HepG2 (cell line): ENCODE results near the gene KRTCAP2. TPM values are rescaled to one million over a fixed set of nuclear protein-coding genes. Genes with fewer than 3 reads are reported as not detected.
A peak's percentile ranks its signal among the peaks of the same experiment; 100 is the strongest.

ENCODE experiments used
- ARID4A ChIP-seq: sonication (generic); formaldehyde crosslinking; IDR thresholded peaks from 2 replicates; pipeline ENCODE4 v1.5.0; 2020; ENCODE audit warnings: mild to moderate bottlenecking, missing genetic modification reagents, borderline replicate concordance
- DR1 ChIP-seq: sonication (generic); formaldehyde crosslinking; IDR thresholded peaks from 2 replicates; pipeline ENCODE4 v1.8.0; 2021; ENCODE audit warnings: mild to moderate bottlenecking, missing genetic modification reagents, inconsistent platforms
- DRAP1 ChIP-seq: IDR thresholded peaks from 2 replicates; pipeline ENCODE4 v1.6.1; 2016; ENCODE audit warnings: missing genetic modification reagents, missing compliant biosample characterization
- ELF3 ChIP-seq: IDR thresholded peaks from 2 replicates; pipeline ENCODE4 v1.6.1; 2016; ENCODE audit warnings: missing genetic modification reagents, missing compliant biosample characterization
- HIVEP1 ChIP-seq: sonication (generic); formaldehyde crosslinking; IDR thresholded peaks from 2 replicates; pipeline ENCODE4 v1.4.0; 2020; ENCODE audit warnings: mild to moderate bottlenecking, missing genetic modification reagents
- HNRNPK ChIP-seq: fragments of 200-400 bp; formaldehyde crosslinking; IDR thresholded peaks from 2 replicates; pipeline ENCODE4 v1.6.1; 2018; ENCODE audit warnings: low read length, low read depth, moderate library complexity, mild to moderate bottlenecking; ENCODE audit not compliant: poor library complexity, severe bottlenecking
- KAT7 ChIP-seq: IDR thresholded peaks from 2 replicates; pipeline ENCODE4 v1.6.1; 2018; ENCODE audit warnings: borderline replicate concordance, missing compliant biosample characterization
- MAFK ChIP-seq, 2 experiments: IDR thresholded peaks in 1 of 2; conservative IDR thresholded peaks in 1 of 2; 2 replicates each; pipeline ENCODE4 v1.6.1; 2011; ENCODE audit warnings: improper control_type of control experiment in 2 of 2, low read length in 2 of 2
- MTA1 ChIP-seq: sonication (generic); formaldehyde crosslinking; IDR thresholded peaks from 2 replicates; pipeline ENCODE4 v1.4.0; 2020; ENCODE audit warnings: missing genetic modification reagents, mild to moderate bottlenecking, borderline replicate concordance
- PHF8 ChIP-seq: sonication (generic); formaldehyde crosslinking; IDR thresholded peaks from 2 replicates; pipeline ENCODE4 v1.5.0; 2020; ENCODE audit warnings: missing genetic modification reagents
- WIZ ChIP-seq: sonication (generic); formaldehyde crosslinking; IDR thresholded peaks from 2 replicates; pipeline ENCODE4 v1.5.1; 2020; ENCODE audit warnings: mild to moderate bottlenecking, missing genetic modification reagents
- ZNF564 ChIP-seq: sonication (generic); formaldehyde crosslinking; IDR thresholded peaks from 2 replicates; pipeline ENCODE4 v1.8.1; 2023; ENCODE audit warnings: mild to moderate bottlenecking, missing genetic modification reagents
- ZSCAN25 ChIP-seq: sonication (generic); formaldehyde crosslinking; IDR thresholded peaks from 2 replicates; pipeline ENCODE4 v1.8.0; 2022; ENCODE audit warnings: mild to moderate bottlenecking, missing genetic modification reagents
- polyA plus RNA-seq, 8 experiments: library from polyadenylated mRNA; depleted of rRNA in 3 of 8; stranded (reverse) in 7 of 8; unstranded in 1 of 8; fragments of >200 nt; fragmentation: Illumina TruSeq in 4 of 8; extraction: Trizol in 4 of 8; gene quantifications; 2 replicates each; pipeline versions ENCODE4 v1.2.1 to v1.2.3, GENCODE V29; 2011 to 2016; ENCODE audit warnings: low read depth in 4 of 8, missing spikeins in 1 of 8, mixed read lengths in 1 of 8; ENCODE audit not compliant: insufficient read depth in 1 of 8
- total RNA-seq, 5 experiments: library from RNA; depleted of rRNA; stranded (reverse); fragments of >200 nt; fragmentation: Illumina TruSeq; extraction: Trizol; gene quantifications; 2 replicates each; pipeline ENCODE4 v1.2.3, GENCODE V29; 2016; ENCODE audit warnings: low read depth in 1 of 5
- TF ChIP-seq, protein P1 (sequence below): sonication (generic); formaldehyde crosslinking; IDR thresholded peaks from 2 replicates; pipeline ENCODE4 v1.9.0; 2021; ENCODE audit warnings: missing genetic modification reagents, borderline replicate concordance
- TF ChIP-seq, protein P2 (sequence below): fragments of 450-650 bp; IDR thresholded peaks from 2 replicates; pipeline ENCODE4 v1.6.1; 2017; ENCODE audit warnings: mild to moderate bottlenecking
- TF ChIP-seq, protein P3 (sequence below): sonication (generic); formaldehyde crosslinking; IDR thresholded peaks from 2 replicates; pipeline ENCODE4 v1.5.1; 2020; ENCODE audit warnings: missing genetic modification reagents, mild to moderate bottlenecking, borderline replicate concordance

KRTCAP2 gene
- total and polyA plus RNA-seq, 2 of the 13 experiments (the other 11 are each of a cell fraction or from before 2014, with no cell fraction given), result 77.3 to 79.4 TPM

GRCh38 chr1:155139895-155140629 lies 33.0 kb downstream of the KRTCAP2 start, which contains the start of gene DPM3 (continued):
- TF ChIP-seq, protein P1, sequence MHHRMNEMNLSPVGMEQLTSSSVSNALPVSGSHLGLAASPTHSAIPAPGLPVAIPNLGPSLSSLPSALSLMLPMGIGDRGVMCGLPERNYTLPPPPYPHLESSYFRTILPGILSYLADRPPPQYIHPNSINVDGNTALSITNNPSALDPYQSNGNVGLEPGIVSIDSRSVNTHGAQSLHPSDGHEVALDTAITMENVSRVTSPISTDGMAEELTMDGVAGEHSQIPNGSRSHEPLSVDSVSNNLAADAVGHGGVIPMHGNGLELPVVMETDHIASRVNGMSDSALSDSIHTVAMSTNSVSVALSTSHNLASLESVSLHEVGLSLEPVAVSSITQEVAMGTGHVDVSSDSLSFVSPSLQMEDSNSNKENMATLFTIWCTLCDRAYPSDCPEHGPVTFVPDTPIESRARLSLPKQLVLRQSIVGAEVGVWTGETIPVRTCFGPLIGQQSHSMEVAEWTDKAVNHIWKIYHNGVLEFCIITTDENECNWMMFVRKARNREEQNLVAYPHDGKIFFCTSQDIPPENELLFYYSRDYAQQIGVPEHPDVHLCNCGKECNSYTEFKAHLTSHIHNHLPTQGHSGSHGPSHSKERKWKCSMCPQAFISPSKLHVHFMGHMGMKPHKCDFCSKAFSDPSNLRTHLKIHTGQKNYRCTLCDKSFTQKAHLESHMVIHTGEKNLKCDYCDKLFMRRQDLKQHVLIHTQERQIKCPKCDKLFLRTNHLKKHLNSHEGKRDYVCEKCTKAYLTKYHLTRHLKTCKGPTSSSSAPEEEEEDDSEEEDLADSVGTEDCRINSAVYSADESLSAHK (CRISPR knock-in tag), result 0 out of 2 replicates have a peak, but pooled peaks have one; percentile 42
- TF ChIP-seq HIVEP1, result peak; percentile 52; the same call in 1 of the 2 replicates
- peak; percentile 69; the same call in 1 of the 2 replicates for TF ChIP-seq ARID4A (CRISPR knock-in tag)
- TF ChIP-seq, protein P2, sequence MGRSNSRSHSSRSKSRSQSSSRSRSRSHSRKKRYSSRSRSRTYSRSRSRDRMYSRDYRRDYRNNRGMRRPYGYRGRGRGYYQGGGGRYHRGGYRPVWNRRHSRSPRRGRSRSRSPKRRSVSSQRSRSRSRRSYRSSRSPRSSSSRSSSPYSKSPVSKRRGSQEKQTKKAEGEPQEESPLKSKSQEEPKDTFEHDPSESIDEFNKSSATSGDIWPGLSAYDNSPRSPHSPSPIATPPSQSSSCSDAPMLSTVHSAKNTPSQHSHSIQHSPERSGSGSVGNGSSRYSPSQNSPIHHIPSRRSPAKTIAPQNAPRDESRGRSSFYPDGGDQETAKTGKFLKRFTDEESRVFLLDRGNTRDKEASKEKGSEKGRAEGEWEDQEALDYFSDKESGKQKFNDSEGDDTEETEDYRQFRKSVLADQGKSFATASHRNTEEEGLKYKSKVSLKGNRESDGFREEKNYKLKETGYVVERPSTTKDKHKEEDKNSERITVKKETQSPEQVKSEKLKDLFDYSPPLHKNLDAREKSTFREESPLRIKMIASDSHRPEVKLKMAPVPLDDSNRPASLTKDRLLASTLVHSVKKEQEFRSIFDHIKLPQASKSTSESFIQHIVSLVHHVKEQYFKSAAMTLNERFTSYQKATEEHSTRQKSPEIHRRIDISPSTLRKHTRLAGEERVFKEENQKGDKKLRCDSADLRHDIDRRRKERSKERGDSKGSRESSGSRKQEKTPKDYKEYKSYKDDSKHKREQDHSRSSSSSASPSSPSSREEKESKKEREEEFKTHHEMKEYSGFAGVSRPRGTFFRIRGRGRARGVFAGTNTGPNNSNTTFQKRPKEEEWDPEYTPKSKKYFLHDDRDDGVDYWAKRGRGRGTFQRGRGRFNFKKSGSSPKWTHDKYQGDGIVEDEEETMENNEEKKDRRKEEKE, result no peak
- 0 out of 2 replicates have a peak, but pooled peaks have one; percentile 15 for TF ChIP-seq DR1
- peak; percentile 95 for TF ChIP-seq HNRNPK
- peak; percentile 50; the same call in 1 of the 2 replicates for TF ChIP-seq MTA1 (CRISPR knock-in tag)
- no peak for TF ChIP-seq ZNF564 (CRISPR knock-in tag)
- peak; percentile 69; the same call in 1 of the 2 replicates for TF ChIP-seq DRAP1 (CRISPR knock-in tag)
- peak; percentile 78; the same call in 1 of the 2 replicates for TF ChIP-seq WIZ (CRISPR knock-in tag)
- 0 out of 2 replicates have a peak, but pooled peaks have one; percentile 28 for TF ChIP-seq ZSCAN25 (CRISPR knock-in tag)
- TF ChIP-seq KAT7, result 0 out of 2 replicates have a peak, but pooled peaks have one; percentile 40
- TF ChIP-seq MAFK (conservative IDR thresholded peaks at IDR 0.05 in 1 of 2, IDR thresholded peaks at IDR 0.05 in 1 of 2; ENCODE audit: low read length in 2 of 2), result no peak
- peak; percentile 66 for TF ChIP-seq ELF3 (CRISPR knock-in tag)
- peak; percentile 71; the same call in 1 of the 2 replicates for TF ChIP-seq PHF8 (CRISPR knock-in tag)
- TF ChIP-seq, protein P3, sequence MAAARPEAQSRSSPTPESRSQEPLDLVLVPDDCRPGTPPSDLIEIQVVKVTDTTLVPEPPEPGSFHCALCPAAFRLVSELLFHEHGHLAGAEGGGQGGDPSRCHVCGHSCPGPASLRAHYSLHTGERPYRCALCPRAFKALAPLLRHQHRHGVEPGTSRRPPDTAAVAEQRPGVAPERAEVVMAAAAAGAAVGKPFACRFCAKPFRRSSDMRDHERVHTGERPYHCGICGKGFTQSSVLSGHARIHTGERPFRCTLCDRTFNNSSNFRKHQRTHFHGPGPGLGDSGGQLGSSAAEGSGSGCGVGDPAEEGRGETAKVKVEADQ (CRISPR knock-in tag), result no peak
